Neural progenitor cell (in vitro differentiated cells): ENCODE results near the gene PROB1.

Experiments used
- EZH2phosphoT487 ChIP-seq: fragments of 200-600 bp; sonication (generic); IDR thresholded peaks from 2 replicates; pipeline ENCODE4 v1.6.1; 2017; ENCODE audit warnings: antibody characterized with exemption
- TF ChIP-seq, protein P1 (sequence below): fragments of 200-600 bp; sonication (generic); IDR thresholded peaks from 2 replicates; pipeline ENCODE4 v1.5.1; 2017; ENCODE audit warnings: antibody characterized with exemption, mild to moderate bottlenecking

- TF ChIP-seq, protein P1, sequence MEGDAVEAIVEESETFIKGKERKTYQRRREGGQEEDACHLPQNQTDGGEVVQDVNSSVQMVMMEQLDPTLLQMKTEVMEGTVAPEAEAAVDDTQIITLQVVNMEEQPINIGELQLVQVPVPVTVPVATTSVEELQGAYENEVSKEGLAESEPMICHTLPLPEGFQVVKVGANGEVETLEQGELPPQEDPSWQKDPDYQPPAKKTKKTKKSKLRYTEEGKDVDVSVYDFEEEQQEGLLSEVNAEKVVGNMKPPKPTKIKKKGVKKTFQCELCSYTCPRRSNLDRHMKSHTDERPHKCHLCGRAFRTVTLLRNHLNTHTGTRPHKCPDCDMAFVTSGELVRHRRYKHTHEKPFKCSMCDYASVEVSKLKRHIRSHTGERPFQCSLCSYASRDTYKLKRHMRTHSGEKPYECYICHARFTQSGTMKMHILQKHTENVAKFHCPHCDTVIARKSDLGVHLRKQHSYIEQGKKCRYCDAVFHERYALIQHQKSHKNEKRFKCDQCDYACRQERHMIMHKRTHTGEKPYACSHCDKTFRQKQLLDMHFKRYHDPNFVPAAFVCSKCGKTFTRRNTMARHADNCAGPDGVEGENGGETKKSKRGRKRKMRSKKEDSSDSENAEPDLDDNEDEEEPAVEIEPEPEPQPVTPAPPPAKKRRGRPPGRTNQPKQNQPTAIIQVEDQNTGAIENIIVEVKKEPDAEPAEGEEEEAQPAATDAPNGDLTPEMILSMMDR = no peak
- TF ChIP-seq EZH2phosphoT487 = no peak
Observed at GRCh38 chr5:139401546-139401945, 6.6 kb upstream of the PROB1 start.
